SK-N-MC (cell line): Measurements from ENCODE around the gene SV2C.

Source experiments
- EZH2 ChIP-seq: fragments of 200-600 bp; sonication (generic); IDR thresholded peaks from one replicate; pipeline ENCODE4 v1.6.1; 2017; ENCODE audit warnings: antibody characterized with exemption
- POLR2AphosphoS5 ChIP-seq: IDR thresholded peaks from 2 replicates; pipeline ENCODE4 v1.6.1; 2012; ENCODE audit warnings: mild to moderate bottlenecking, low read depth, low read length, borderline replicate concordance

GRCh38 chr5:76376148-76376865 is 293.1 kb downstream of the SV2C start:
- no peak for TF ChIP-seq EZH2
- no peak for TF ChIP-seq POLR2AphosphoS5
